MM.1S (cell line): ENCODE measurements around the gene LYL1.

ENCODE experiments used
- DNase-seq: peaks from one replicate; pipeline ENCODE4 v3.0.0-alpha.2; 2015
- H2AFZ ChIP-seq: fragments of 300-600 bp; sonication (generic); 2 replicates; pipeline ENCODE4 v1.6.0; 2016; ENCODE audit warnings: antibody characterized with exemption, low read length
- H3F3A ChIP-seq: fragments of 300-600 bp; sonication (generic); 2 replicates; pipeline ENCODE4 v1.6.1; 2016; ENCODE audit warnings: mild to moderate bottlenecking, antibody characterized with exemption, low read length, moderate library complexity, mixed read lengths; ENCODE audit not compliant: insufficient read depth
- H3K27ac ChIP-seq: fragments of 300-600 bp; sonication (generic); 2 replicates; pipeline ENCODE4 v1.5.1; 2016; ENCODE audit warnings: mild to moderate bottlenecking, low read length
- H3K27me3 ChIP-seq: fragments of 300-600 bp; sonication (generic); replicated peaks from 2 replicates; pipeline ENCODE4 v1.6.0; 2016; ENCODE audit warnings: low read length; ENCODE audit not compliant: insufficient read depth
- H3K36me3 ChIP-seq: fragments of 300-600 bp; sonication (generic); replicated peaks from 2 replicates; pipeline ENCODE4 v1.6.1; 2016; ENCODE audit warnings: mild to moderate bottlenecking, low read length, mixed read lengths; ENCODE audit not compliant: insufficient read depth
- H3K4me1 ChIP-seq: fragments of 300-600 bp; sonication (generic); 2 replicates; pipeline ENCODE4 v1.6.1; 2016; ENCODE audit warnings: low read length, mixed read lengths
- H3K4me2 ChIP-seq: fragments of 300-600 bp; sonication (generic); 2 replicates; pipeline ENCODE4 v1.6.0; 2016; ENCODE audit warnings: low read depth, low read length
- H3K4me3 ChIP-seq: fragments of 300-600 bp; sonication (generic); 2 replicates; pipeline ENCODE4 v1.5.1; 2016; ENCODE audit warnings: low read length, mixed read lengths
- H3K79me2 ChIP-seq: fragments of 300-600 bp; sonication (generic); 2 replicates; pipeline ENCODE4 v1.6.1; 2016; ENCODE audit warnings: mixed run types, low read length, mixed read lengths
- H3K9ac ChIP-seq: fragments of 300-600 bp; sonication (generic); 2 replicates; pipeline ENCODE4 v1.6.1; 2016; ENCODE audit warnings: low read length, mixed read lengths
- H3K9me2 ChIP-seq: fragments of 300-600 bp; sonication (generic); replicated peaks from 2 replicates; pipeline ENCODE4 v1.6.1; 2016; ENCODE audit warnings: mild to moderate bottlenecking, low read length, mixed read lengths; ENCODE audit not compliant: insufficient read depth
- H3K9me3 ChIP-seq: fragments of 300-600 bp; sonication (generic); replicated peaks from 2 replicates; pipeline ENCODE4 v1.6.1; 2016; ENCODE audit warnings: mild to moderate bottlenecking, low read length, mixed read lengths; ENCODE audit not compliant: insufficient read depth
- H4K20me1 ChIP-seq: fragments of 300-600 bp; sonication (generic); 2 replicates; pipeline ENCODE4 v1.6.1; 2016; ENCODE audit warnings: mild to moderate bottlenecking, low read length, moderate library complexity, mixed read lengths; ENCODE audit not compliant: insufficient read depth
- CTCF ChIP-seq: fragments of 300-600 bp; sonication (generic); IDR thresholded peaks from 2 replicates; pipeline ENCODE4 v1.5.1; 2016; ENCODE audit warnings: antibody characterized with exemption, low read length, mixed read lengths
- EZH2 ChIP-seq: fragments of 300-600 bp; sonication (generic); optimal IDR thresholded peaks from 2 replicates; pipeline ENCODE3; 2017; ENCODE audit warnings: low read depth, mild to moderate bottlenecking, antibody characterized with exemption, low read length, mixed read lengths
- EZH2phosphoT487 ChIP-seq: fragments of 300-600 bp; sonication (generic); IDR thresholded peaks from 2 replicates; pipeline ENCODE4 v1.6.1; 2018; ENCODE audit warnings: antibody characterized with exemption, low read length

LYL1 gene

GRCh38 chr19:13102666-13103580, at the start of gene LYL1:
TSS of gene LYL1 (minus strand) at chr19:13102858. CDS start at chr19:13101171, 1,687 bp downstream.
- Histone ChIP-seq H3K9me3 (no peaks in the 10 kb centered on the region), H3F3A (peaks cover 20% of the 10 kb centered on the region), H3K9ac (peak within 1 kb of the TSS; percentile 56), H3K4me1 (peaks cover 28% of the 10 kb centered on the region), H3K27me3 (peaks cover 11% of the 10 kb centered on the region), H3K79me2 (peaks cover 5% of the 10 kb centered on the region), H3K9me2 (no peaks in the 10 kb centered on the region), H3K36me3 (no peaks in the 10 kb centered on the region), H4K20me1 (no peaks in the 10 kb centered on the region), H3K27ac (peak within 1 kb of the TSS; percentile 54; the same call in 1 of the 2 replicates), H3K4me3 (peak within 1 kb of the TSS; percentile 67), H2AFZ (peak within 1 kb of the TSS; percentile 87), H3K4me2 (peak within 1 kb of the TSS; percentile 95)
- TF ChIP-seq CTCF (no peak), EZH2phosphoT487 (no peak), EZH2 (no peak)
- DNase-seq = peak; percentile 56

- Histone ChIP-seq H3K9me2 (no peaks in the 10 kb centered on the region), H3K4me2 (peak overlapping the region; percentile 97), H3K9me3 (no peaks in the 10 kb centered on the region), H3K27ac (peak overlapping the region; percentile 45; the same call in 1 of the 2 replicates), H3K4me3 (peak overlapping the region; percentile 91), H3K9ac (peak overlapping the region; percentile 84), H2AFZ (peak overlapping the region; percentile 89), H3F3A (peaks cover 8% of the 10 kb centered on the region; the same call in 1 of the 2 replicates), H3K36me3 (no peaks in the 10 kb centered on the region), H3K27me3 (peaks cover 36% of the 10 kb centered on the region), H3K4me1 (peaks cover 32% of the 10 kb centered on the region), H3K79me2 (peaks cover 3% of the 10 kb centered on the region; the same call in 1 of the 2 replicates), H4K20me1 (no peaks in the 10 kb centered on the region)
- DNase-seq = peak; percentile 96
- TF ChIP-seq EZH2 (no peak), EZH2phosphoT487 (no peak), CTCF (no peak)
Measured at GRCh38 chr19:13151605-13152355, 49.1 kb upstream of the LYL1 start.

GRCh38 chr19:13150931-13151604, 48.4 kb upstream of the LYL1 start:
- peaks cover 4% of the 10 kb centered on the region; the same call in 1 of the 2 replicates for H3F3A ChIP-seq
- H3K9ac ChIP-seq = peak overlapping the region; percentile 84
- H3K27ac ChIP-seq = peak overlapping the region; percentile 22; the same call in 1 of the 2 replicates
- peak overlapping the region; percentile 97 for H3K4me2 ChIP-seq
- peaks cover 3% of the 10 kb centered on the region; the same call in 1 of the 2 replicates for H3K79me2 ChIP-seq
- peaks cover 31% of the 10 kb centered on the region for H3K27me3 ChIP-seq
- H2AFZ ChIP-seq = peak overlapping the region; percentile 89
- no peaks in the 10 kb centered on the region for H3K9me2 ChIP-seq
- peak overlapping the region; percentile 91 for H3K4me3 ChIP-seq
- H3K9me3 ChIP-seq = no peaks in the 10 kb centered on the region
- TF ChIP-seq EZH2phosphoT487 (no peak), EZH2 (no peak), CTCF (no peak)
- H3K4me1 ChIP-seq = peaks cover 32% of the 10 kb centered on the region
- DNase-seq = no peak
- H3K36me3 ChIP-seq = no peaks in the 10 kb centered on the region
- no peaks in the 10 kb centered on the region for H4K20me1 ChIP-seq
